H1 (cell line): ENCODE data around the gene ZNHIT3.

Experiments used
- CEBPB ChIP-seq: IDR thresholded peaks from 2 replicates; pipeline ENCODE4 v1.6.1; 2012; ENCODE audit warnings: low read depth, low read length
- CTCF ChIP-seq, 3 experiments: IDR thresholded peaks; 1 replicate in 2 of 3; 2 replicates in 1 of 3; pipeline versions ENCODE4 v1.5.1 to v1.6.1; 2011; ENCODE audit warnings: low read length in 3 of 3, mild to moderate bottlenecking in 3 of 3, inconsistent platforms in 2 of 3, low read depth in 1 of 3, moderate library complexity in 1 of 3; ENCODE audit not compliant: insufficient read depth in 1 of 3; ENCODE audit errors: control extremely low read depth in 1 of 3
- EZH2 ChIP-seq: fragments of 200-600 bp; sonication (generic); IDR thresholded peaks from 2 replicates; pipeline ENCODE4 v1.7.1; 2012; ENCODE audit warnings: low read depth, mild to moderate bottlenecking, moderate library complexity, low read length, inconsistent platforms; ENCODE audit not compliant: severe bottlenecking
- KDM1A ChIP-seq: fragments of 200-600, 300-600 bp; sonication (generic); IDR thresholded peaks from 2 replicates; pipeline ENCODE4 v1.7.1; 2016; ENCODE audit warnings: mild to moderate bottlenecking, low read length, borderline replicate concordance
- PHF8 ChIP-seq: fragments of 200-600 bp; sonication (generic); conservative IDR thresholded peaks from 2 replicates; pipeline ENCODE4 v1.7.1; 2012; ENCODE audit warnings: low read depth, mild to moderate bottlenecking, inconsistent platforms, low read length, moderate library complexity
- POLR2AphosphoS5 ChIP-seq: IDR thresholded peaks from 2 replicates; pipeline ENCODE4 v1.6.1; 2011; ENCODE audit warnings: low read depth, low read length
- RNF2 ChIP-seq: fragments of 200-900, 300-1000 bp; sonication (generic); IDR thresholded peaks from 2 replicates; pipeline ENCODE4 v1.7.1; 2016; ENCODE audit warnings: borderline replicate concordance, low read depth, mild to moderate bottlenecking, antibody characterized with exemption, low read length; ENCODE audit not compliant: poor library complexity, severe bottlenecking; ENCODE audit errors: missing control alignments
- SIX5 ChIP-seq: IDR thresholded peaks from 2 replicates; pipeline ENCODE4 v1.6.1; 2011; ENCODE audit warnings: mild to moderate bottlenecking, low read depth, low read length
- TAF1 ChIP-seq: IDR thresholded peaks from 2 replicates; pipeline ENCODE4 v1.6.1; 2011; ENCODE audit warnings: mild to moderate bottlenecking, low read depth, low read length
- TEAD4 ChIP-seq: IDR thresholded peaks from 2 replicates; pipeline ENCODE4 v1.6.1; 2012; ENCODE audit warnings: low read depth, low read length, inconsistent platforms, mixed read lengths
- ZNF274 ChIP-seq: IDR thresholded peaks from 2 replicates; pipeline ENCODE4 v1.7.0; 2012; ENCODE audit warnings: low read length, borderline replicate concordance; ENCODE audit errors: extremely low read depth
- TF ChIP-seq, protein P1 (sequence below): IDR thresholded peaks from 2 replicates; pipeline ENCODE4 v1.6.1; 2011; ENCODE audit warnings: low read length, improper control_type of control experiment

- no peak for TF ChIP-seq CTCF (IDR thresholded peaks at IDR 0.05; ENCODE audit: control extremely low read depth in 1 of 3, insufficient read depth in 1 of 3, low read depth in 1 of 3, low read length in 3 of 3)
- no peak for TF ChIP-seq ZNF274
- TF ChIP-seq EZH2: no peak
- TF ChIP-seq TEAD4: no peak
- no peak for TF ChIP-seq POLR2AphosphoS5
- TF ChIP-seq RNF2: no peak
- TF ChIP-seq, protein P1, sequence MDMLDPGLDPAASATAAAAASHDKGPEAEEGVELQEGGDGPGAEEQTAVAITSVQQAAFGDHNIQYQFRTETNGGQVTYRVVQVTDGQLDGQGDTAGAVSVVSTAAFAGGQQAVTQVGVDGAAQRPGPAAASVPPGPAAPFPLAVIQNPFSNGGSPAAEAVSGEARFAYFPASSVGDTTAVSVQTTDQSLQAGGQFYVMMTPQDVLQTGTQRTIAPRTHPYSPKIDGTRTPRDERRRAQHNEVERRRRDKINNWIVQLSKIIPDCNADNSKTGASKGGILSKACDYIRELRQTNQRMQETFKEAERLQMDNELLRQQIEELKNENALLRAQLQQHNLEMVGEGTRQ: no peak
- no peak for TF ChIP-seq KDM1A
- no peak for TF ChIP-seq PHF8
- TF ChIP-seq SIX5: no peak
- TF ChIP-seq CEBPB: no peak
- no peak for TF ChIP-seq TAF1
These were observed 24.2 kb downstream of the ZNHIT3 start for GRCh38 chr17:36510636-36511035.
